ENCODE data around the gene ATP8B1. TPM values are rescaled to one million over a fixed set of nuclear protein-coding genes. Genes with fewer than 3 reads are reported as not detected.

ATP8B1 gene
- total and polyA plus RNA-seq, 9 of the 15 experiments (the other 6 are each of a cell fraction or from before 2014, with no cell fraction given): 0.01 to 0.22 (median 0.03) TPM; not detected in 3

DNA sequence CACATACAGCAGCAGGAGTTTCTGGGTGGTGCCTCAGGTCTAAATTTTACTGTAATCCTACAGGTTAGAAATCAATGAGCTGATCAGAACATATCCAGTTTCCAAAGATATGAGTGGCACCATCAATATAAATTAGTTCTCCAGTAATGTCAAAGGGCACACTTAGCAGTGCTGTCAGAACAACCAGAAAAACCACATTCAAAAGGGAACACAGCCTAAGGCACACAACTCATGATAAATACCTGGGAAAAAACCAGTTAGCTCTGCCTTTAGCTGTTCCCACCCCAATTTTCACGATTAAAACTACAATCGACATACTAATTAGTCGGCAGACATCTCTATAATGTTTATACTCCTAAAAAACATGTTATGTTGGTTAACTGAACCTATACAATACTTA is 31.5 kb downstream of the ATP8B1 start:
- ChIA-PET CTCF (ENCODE audit: low intra/inter-chr PET ratio) (no interaction called here), POLR2A (no interaction called here)
- H3K4me3 ChIP-seq: no peak overlapping the region
- in situ Hi-C loops (cut with MboI): no loop called here
- H3K9me1 ChIP-seq (ENCODE audit: control insufficient read depth, insufficient read depth, low read length): peaks cover 3% of the 10 kb centered on the region
- H3K9me3 ChIP-seq (replicated peaks; ENCODE audit: control insufficient read depth, insufficient read depth, low read depth, low read length): no peaks in the 10 kb centered on the region
- FAIRE-seq: no peak
- ATAC-seq: no peak
- no peak overlapping the region for H2AFZ ChIP-seq (ENCODE audit: low read depth, low read length)
- no peaks in the 10 kb centered on the region for H3K79me2 ChIP-seq (ENCODE audit: control insufficient read depth, insufficient read depth, low read length)
- H3K4me1 ChIP-seq (replicated peaks in 1 of 2; ENCODE audit: control insufficient read depth in 2 of 2, insufficient read depth in 2 of 2, low read length in 2 of 2): peaks cover 0 to 8% of the 10 kb centered on the region in 2 experiments; a peak in 2 of 5 replicates
- H4K20me1 ChIP-seq (replicated peaks; ENCODE audit: control insufficient read depth, insufficient read depth, low read length): no peaks in the 10 kb centered on the region
- BruUV-seq (replicated peaks): no TSS peak
- intact Hi-C loops (cut with micrococcal nuclease): loop anchor here (10.0 kb wide), 1 partner anchor 83 kb away; no protein-coding TSS in a partner anchor
- no peak overlapping the region for H3K27ac ChIP-seq (ENCODE audit: extremely low read depth, low read depth, low read length)
- H3K27me3 ChIP-seq (ENCODE audit: control insufficient read depth in 2 of 2, insufficient read depth in 2 of 2, low read length in 2 of 2): no peaks in the 10 kb centered on the region; a peak in 1 of 5 replicates
- no peaks in the 10 kb centered on the region for H3K36me3 ChIP-seq (ENCODE audit: control insufficient read depth, insufficient read depth, low read length)
- no peak overlapping the region for H3K4me2 ChIP-seq (ENCODE audit: insufficient read depth, low read length)
- no peak for DNase-seq (ENCODE audit: extremely low read depth in 1 of 4, low spot score in 3 of 4)
- H3K9ac ChIP-seq (ENCODE audit: insufficient read depth in 1 of 2, low read depth in 2 of 2, low read length in 2 of 2): no peak overlapping the region
- 36% methylated on average over 3 of the region's 3 CpGs for WGBS (ENCODE audit: insufficient coverage, low coverage, missing lambda C conversion rate)
- TF ChIP-seq EP400 (IDR thresholded peaks at IDR 0.05): no peak
- TF ChIP-seq FOXA1 (IDR thresholded peaks at IDR 0.05; ENCODE audit: borderline replicate concordance): no peak
- no peak for TF ChIP-seq PCBP2 (IDR thresholded peaks at IDR 0.05; ENCODE audit: low read depth, low read length, poor library complexity, severe bottlenecking)
- no peak for TF ChIP-seq ZNF511 (CRISPR knock-in tag; IDR thresholded peaks at IDR 0.05)
- no peak for TF ChIP-seq ZNF324 (CRISPR knock-in tag; IDR thresholded peaks at IDR 0.05)
- no peak for TF ChIP-seq GATAD2B (IDR thresholded peaks at IDR 0.05; ENCODE audit: borderline replicate concordance)
- no peak for TF ChIP-seq SMAD3 (CRISPR knock-in tag; conservative IDR thresholded peaks at IDR 0.05)
- TF ChIP-seq, protein P1, sequence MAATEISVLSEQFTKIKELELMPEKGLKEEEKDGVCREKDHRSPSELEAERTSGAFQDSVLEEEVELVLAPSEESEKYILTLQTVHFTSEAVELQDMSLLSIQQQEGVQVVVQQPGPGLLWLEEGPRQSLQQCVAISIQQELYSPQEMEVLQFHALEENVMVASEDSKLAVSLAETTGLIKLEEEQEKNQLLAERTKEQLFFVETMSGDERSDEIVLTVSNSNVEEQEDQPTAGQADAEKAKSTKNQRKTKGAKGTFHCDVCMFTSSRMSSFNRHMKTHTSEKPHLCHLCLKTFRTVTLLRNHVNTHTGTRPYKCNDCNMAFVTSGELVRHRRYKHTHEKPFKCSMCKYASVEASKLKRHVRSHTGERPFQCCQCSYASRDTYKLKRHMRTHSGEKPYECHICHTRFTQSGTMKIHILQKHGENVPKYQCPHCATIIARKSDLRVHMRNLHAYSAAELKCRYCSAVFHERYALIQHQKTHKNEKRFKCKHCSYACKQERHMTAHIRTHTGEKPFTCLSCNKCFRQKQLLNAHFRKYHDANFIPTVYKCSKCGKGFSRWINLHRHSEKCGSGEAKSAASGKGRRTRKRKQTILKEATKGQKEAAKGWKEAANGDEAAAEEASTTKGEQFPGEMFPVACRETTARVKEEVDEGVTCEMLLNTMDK (IDR thresholded peaks at IDR 0.05; ENCODE audit: borderline replicate concordance, insufficient read depth, low read depth, low read length, poor library complexity, severe bottlenecking): no peak
- no peak for TF ChIP-seq PHF21A (IDR thresholded peaks at IDR 0.05; ENCODE audit: borderline replicate concordance, low read depth)
